NCI-H345 (cell line): ENCODE measurements around the gene PMCH.
A peak's percentile ranks its signal among the peaks of the same experiment; 100 is the strongest.
"Not testable (repeated sequence)": the region's sequence is repeated elsewhere in the genome, so short reads cannot be mapped to it uniquely, and the experiment has no call there.

Experiments
- DNase-seq: peaks from one replicate; lab custom pipeline; 2025; lab: John Stamatoyannopoulos, UW

The PMCH gene, protein sequence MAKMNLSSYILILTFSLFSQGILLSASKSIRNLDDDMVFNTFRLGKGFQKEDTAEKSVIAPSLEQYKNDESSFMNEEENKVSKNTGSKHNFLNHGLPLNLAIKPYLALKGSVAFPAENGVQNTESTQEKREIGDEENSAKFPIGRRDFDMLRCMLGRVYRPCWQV

DNA sequence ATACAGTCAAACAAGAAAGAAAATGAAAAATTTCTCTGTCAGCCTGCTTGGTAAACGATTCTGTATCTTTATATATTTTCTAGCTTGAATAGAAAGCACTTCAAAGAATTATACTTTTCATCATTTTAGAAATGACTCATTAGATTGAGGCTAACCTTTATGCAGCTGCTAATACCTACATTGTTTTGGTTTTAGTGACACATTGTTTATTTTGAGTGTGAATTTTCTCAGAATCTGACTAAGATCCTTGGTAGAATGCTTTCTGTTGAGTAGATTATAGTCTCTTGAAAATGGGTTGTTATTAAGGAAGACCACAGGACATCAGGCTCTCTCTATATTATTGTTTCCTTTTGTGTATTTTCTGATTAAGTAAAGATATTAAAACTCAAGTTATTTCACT lies at the start of gene PMCH:
TSS of gene PMCH (minus strand) at position 45 of the 400 bp plus-strand sequence. CDS start 63 bp downstream, outside the sequence.
- no peak for DNase-seq

DNA sequence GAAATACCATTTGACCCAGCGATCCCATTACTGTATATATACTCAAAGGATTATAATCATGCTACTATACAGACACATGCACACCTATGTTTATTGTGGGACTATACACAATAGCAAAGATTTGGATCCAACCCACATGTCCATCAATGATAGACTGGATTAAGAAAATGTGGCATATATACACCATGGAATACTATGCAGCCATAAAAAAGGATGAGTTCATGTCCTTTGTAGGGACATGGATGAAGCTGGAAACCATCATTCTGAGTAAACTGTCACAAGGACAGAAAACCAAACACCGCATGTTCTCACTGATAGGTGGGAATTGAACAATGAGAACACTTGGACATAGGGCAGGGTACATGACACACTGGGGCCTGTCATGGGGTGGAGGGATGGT lies 43.2 kb upstream of the PMCH start:
- DNase-seq = not testable (repeated sequence)

DNA sequence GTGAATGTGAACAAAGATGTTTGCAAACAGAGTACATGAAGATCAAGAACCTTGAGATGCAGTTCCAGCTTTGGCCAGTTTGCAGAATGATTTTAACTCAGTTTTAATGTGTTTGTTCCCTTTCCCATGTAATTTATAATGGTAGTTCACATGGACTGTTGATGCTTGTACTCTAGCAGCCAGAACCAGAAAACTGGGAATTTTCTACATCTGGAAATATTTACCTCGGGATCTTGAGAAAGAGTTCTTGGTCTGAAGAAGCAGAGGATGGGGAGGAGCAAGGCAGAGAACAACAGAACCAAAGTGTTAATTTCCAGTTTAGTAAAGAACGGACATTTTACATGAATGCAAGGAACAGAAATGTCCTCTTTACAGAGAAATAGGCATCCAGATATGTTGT lies 37.0 kb upstream of the PMCH start:
- no peak for DNase-seq

GRCh38 chr12:102232446-102232845 lies 34.8 kb upstream of the PMCH start:
- DNase-seq = no peak

DNA sequence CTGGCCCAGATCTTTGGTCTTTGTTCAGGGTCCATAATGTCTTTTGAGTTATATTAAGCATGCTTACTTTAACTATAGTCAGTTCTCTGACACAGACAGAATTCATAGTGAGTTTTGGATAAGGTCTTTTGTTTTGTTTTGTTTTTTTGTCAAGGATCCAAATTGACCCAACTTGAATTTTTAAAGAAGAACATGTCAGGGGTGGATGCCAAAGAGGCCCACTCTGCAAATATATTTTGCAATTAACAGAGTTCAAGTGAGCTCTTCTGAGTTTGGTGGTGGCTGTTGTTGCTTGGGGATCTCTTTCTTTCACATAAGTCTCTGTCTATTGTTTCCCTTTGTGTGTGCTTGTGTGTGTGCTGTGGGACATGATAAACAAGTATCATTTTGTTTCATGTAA lies 34.4 kb upstream of the PMCH start:
- DNase-seq = no peak

GRCh38 chr12:102227954-102228353 lies 30.3 kb upstream of the PMCH start:
- DNase-seq = no peak

- no peak for DNase-seq
These were observed 23.1 kb upstream of the PMCH start for GRCh38 chr12:102220736-102221135.

GRCh38 chr12:102215992-102216691 lies 18.5 kb upstream of the PMCH start:
- no peak for DNase-seq

- no peak for DNase-seq
These were observed 6.4 kb upstream of the PMCH start for GRCh38 chr12:102204025-102204424.

- no peak for DNase-seq
These were observed 4.9 kb upstream of the PMCH start for GRCh38 chr12:102202556-102202955.

DNA sequence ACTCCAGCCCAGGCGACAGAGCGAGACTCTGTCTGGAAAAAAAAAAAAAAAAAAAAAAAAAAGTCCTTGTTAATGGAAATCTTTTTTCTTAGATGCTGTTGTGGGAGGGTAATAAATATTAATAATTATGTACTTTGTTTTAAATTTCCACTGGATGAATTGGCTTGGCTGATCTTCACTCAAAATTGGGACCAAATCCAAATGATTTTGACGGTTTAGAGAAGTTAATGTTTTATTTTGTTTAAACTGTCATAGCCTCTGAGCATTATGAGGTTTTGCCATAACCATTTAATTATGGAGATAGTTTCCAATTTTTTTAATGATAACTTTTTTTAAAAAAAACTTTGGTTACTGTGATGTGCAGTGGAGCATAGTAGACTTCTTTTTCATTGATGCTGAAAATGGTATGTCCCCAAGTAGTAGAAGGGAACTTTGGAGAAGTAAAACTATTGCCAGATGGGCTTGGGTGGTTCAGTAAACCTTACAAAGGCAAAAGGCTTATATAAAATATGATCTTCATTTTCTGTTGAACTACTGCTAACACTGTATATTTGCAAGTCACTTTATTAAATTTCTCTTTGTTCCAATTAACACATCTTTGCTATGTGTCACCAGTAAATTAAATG lies 3.9 kb upstream of the PMCH start:
- DNase-seq = no peak

DNA sequence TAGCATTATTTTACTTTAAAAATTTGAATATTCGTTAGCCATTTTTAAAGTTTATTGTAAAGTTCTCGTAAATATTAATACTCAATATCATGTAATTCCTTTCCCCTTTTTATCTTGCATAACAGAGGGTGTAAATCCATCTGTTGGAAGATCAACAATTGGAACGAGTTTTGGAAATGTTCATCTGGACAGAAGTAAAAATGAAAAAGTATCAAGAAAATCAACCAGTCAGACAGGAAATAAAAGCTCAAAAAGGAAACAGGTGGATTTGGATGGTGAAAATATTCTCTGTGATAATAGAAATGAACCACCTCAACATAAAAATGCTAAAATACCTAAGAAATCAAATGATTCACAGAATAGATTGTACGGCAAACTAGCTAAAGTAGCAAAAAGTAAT lies 1.8 kb downstream of the PMCH start:
- DNase-seq = no peak

- no peak for DNase-seq
These were observed 15.0 kb downstream of the PMCH start for GRCh38 chr12:102182635-102183034.

- no peak for DNase-seq
These were observed 22.9 kb downstream of the PMCH start for GRCh38 chr12:102174761-102175160.

DNA sequence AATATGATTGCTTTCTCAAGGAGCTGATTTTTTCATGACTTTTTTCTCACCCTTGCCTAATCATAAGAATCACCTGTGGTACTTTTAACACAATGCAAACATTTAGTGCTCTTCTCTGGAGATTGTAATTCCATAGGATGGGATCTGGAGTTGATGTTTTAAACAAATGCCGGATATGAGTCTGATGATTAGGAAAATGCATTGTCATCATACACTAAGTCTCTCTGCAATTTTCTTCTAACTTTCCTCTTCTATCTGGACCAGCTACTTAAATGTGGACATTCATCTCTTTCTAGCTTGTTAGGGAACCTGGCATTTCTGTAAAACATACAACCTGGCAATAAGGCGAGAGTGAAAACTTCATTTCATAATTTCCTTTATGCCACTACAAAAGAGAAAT lies 23.5 kb downstream of the PMCH start:
- DNase-seq = no peak

DNA sequence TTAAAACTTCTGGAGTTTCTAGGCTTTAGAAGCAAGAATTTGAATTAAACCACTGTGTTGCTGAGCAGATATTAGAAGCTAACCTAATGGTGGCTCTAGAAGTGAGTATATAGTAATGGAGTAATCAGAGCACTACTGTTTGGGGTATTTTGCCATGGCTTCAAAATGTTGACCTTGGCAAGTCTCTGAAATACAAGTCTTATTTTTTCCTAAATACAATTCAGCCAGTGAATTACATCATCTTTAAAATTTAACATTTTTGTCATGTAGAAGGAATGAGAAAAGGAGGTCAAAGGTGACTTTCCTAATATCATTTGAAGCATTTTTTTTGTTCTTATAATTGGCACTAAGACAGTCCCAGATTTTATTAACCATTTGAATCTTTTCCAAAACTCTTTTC lies 25.2 kb downstream of the PMCH start:
- DNase-seq = no peak

DNA sequence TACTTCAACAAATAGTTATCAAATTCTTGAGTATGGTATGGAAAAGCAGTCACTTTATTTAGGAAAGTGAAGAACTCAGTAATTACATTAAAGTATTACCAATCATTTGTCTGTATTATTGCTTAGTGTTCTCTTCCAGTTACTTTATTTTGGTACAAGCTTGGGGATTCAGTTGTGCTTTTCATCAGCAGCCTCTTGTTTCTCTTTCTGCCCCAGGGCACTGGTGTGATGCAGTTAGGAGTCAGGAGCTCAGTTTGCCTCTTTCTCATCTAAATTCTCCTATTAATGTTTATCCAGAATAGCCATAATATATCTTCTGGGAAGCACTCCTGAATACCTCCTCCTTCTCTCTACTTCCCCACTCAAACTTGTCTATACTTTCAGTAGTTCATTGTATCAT lies 25.7 kb downstream of the PMCH start:
- no peak for DNase-seq

DNA sequence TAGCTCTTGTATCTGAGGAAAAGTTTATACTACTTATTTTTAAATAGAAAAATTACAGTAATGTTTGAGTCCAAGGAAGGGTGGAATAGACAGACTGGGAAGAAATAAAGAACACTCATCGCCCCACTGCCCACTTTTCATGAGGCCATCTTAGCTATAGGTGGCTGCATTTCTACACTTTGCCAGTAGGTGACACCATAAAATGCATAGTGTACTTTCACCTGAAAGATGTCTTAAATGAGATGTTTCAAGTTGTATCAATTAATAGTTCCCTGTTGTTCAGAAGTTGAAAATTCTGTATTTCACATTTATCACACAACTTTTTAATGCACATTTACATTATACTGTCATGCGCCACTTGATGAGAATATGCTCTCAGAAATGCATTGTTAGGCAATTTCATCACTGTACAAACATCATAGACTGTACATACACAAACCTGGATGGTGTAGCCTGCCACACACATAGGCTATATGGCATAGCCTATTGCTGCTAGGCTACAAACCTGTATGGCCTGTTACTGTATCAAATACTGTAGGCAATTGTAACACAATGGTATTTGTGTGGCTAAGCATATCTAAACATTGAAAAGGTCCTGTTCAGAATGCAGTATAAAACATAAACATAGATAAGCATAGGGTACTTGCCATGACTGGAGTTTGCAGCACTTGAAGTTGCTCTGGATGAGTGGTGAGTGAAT lies 27.6 kb downstream of the PMCH start:
- peak; percentile 30 for DNase-seq

DNA sequence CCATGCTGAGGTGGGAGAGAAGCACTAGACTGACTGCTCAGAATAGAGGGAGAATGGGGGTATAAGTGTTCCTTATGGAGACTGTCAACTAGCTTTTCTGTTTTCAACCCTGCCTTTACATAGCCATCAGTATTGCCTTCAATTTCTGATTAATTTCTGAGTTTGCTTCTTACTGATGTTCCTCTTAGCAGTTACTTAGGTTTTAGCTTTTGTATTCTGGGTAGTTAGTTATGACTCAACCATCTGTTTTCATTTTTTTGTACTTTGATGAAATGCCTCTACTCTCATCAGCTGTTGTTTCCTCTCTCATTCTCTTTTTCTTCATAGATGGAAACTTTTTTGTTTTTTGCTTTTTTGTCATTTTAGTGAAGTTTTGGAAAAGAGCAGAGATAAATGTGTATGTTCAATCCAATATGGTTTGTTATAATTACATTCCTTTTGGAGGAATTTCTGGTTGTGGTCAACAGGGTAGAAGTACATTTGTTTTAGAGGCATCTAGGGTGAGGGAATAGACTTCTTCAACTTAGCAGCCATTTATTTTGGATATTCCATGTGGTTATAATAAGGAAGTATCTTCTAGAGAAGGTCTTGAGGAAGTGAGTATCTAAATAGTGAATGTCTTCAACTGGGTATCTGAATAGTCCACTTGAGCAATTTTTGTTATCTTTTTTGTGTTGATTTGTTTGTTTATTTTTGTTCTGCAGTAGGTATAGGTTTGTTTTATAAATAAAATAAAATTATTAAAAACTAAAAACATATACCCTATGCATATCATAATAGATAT lies 29.6 kb downstream of the PMCH start:
- DNase-seq = no peak

GRCh38 chr12:102163383-102163782 lies 34.2 kb downstream of the PMCH start:
- no peak for DNase-seq

- DNase-seq = not testable (repeated sequence)
These were observed 42.4 kb downstream of the PMCH start for GRCh38 chr12:102155206-102155605.

DNA sequence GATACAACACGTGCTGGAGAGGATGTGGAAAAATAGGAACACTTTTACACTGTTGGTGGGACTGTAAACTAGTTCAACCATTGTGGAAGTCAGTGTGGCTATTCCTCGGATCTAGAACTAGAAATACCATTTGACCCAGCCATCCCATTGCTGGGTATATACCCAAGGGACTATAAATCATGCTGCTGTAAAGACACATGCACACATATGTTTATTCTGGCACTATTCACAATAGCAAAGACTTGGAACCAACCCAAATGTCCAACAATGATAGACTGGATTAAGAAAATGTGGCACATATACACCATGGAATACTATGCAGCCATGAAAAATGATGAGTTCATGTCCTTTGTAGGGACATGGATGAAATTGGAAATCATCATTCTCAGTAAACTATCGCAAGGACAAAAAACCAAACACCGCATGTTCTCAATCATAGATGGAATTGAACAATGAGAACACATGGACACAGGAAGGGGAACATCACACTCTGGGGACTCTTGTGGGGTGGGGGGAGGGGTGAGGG lies 50.5 kb downstream of the PMCH start:
- not testable (repeated sequence) for DNase-seq
